Prostate gland (tissue), 2 donors: ENCODE data around the gene SIX5. TPM values are rescaled to one million over a fixed set of nuclear protein-coding genes. Genes with fewer than 3 reads are reported as not detected.

Source experiments
- DNase-seq: peaks from one replicate; pipeline ENCODE4 v3.0.0-alpha.2; 2019; ENCODE audit warnings: low spot score
- H3K27ac ChIP-seq, 2 donors: fragments of 200-600 bp; sonication (generic); 2 replicates each; pipeline ENCODE4 v1.5.1; 2017 to 2019
- H3K27me3 ChIP-seq: fragments of 200-600 bp; sonication (generic); replicated peaks from 2 replicates; pipeline ENCODE4 v1.5.1; 2019; ENCODE audit not compliant: insufficient read depth
- H3K36me3 ChIP-seq, 2 donors: fragments of 200-600 bp; sonication (generic); 1 replicate in 1 of 2; 2 replicates in 1 of 2; pipeline versions ENCODE4 v1.5.1 to v1.8.1; 2017 to 2019
- H3K4me1 ChIP-seq: fragments of 200-600 bp; sonication (generic); replicated peaks from 2 replicates; pipeline ENCODE4 v1.5.1; 2019
- H3K4me3 ChIP-seq, 2 donors: fragments of 200-600 bp; sonication (generic); 2 replicates each; pipeline ENCODE4 v1.5.1; 2017 to 2019
- H3K9me3 ChIP-seq: fragments of 200-600 bp; sonication (generic); 2 replicates; pipeline ENCODE4 v1.5.1; 2017
- CTCF ChIP-seq, 4 experiments: fragments of 200-600 bp in 2 of 4; fragments of 450-650 bp in 2 of 4; sonication (generic) in 2 of 4; IDR thresholded peaks; 1 replicate in 3 of 4; 2 replicates in 1 of 4; pipeline ENCODE4 v1.5.1; 2016 to 2019; ENCODE audit warnings: antibody characterized with exemption in 4 of 4, mild to moderate bottlenecking in 2 of 4, moderate library complexity in 2 of 4
- POLR2A ChIP-seq: fragments of 450-650 bp; IDR thresholded peaks from one replicate; pipeline ENCODE4 v1.6.1; 2016; ENCODE audit warnings: antibody characterized with exemption, mild to moderate bottlenecking
- POLR2AphosphoS5 ChIP-seq: sonication (generic); formaldehyde crosslinking; IDR thresholded peaks from one replicate; pipeline ENCODE4 v1.6.1; 2017; ENCODE audit warnings: antibody characterized with exemption
- WGBS: methylation state at CpG from one replicate; pipeline ENCODE4 v1.1.5; 2018; 5-methylcytosine and 5-hydroxymethylcytosine counted together
- intact Hi-C: fragments of 100-400 bp; cut with DNase I; formaldehyde crosslinking; loops from one replicate; pipeline ENCODE4 v1.14.2; 2022
- total RNA-seq, 2 donors: library from RNA; depleted of rRNA; stranded (reverse); fragments of >200 nt; gene quantifications; one replicate each; pipeline ENCODE4 v1.1.0, GENCODE V29; 2016

The SIX5 gene
- total RNA-seq, 2 donors from 2014 or later = 33.7 to 37.5 TPM

GRCh38 chr19:45742969-45743368, 26.1 kb downstream of the SIX5 start:
- no peaks in the 10 kb centered on the region for H3K27me3 ChIP-seq
- no peaks in the 10 kb centered on the region for H3K9me3 ChIP-seq
- peak; percentile 87 for DNase-seq
- H3K4me1 ChIP-seq = no peaks in the 10 kb centered on the region
- intact Hi-C loops = no loop called here
- no peaks in the 10 kb centered on the region for H3K36me3 ChIP-seq
- 22% methylated on average over 4 of the region's 4 CpGs for WGBS
- TF ChIP-seq POLR2A (no peak), POLR2AphosphoS5 (peak; percentile 97)
- no peak overlapping the region for H3K4me3 ChIP-seq
- peak overlapping the region; percentile 35 to 73 for H3K27ac ChIP-seq

GRCh38 chr19:45739498-45740439, 29.3 kb downstream of the SIX5 start:
- no peak overlapping the region for H3K4me3 ChIP-seq
- H3K36me3 ChIP-seq = no peaks in the 10 kb centered on the region
- no peaks in the 10 kb centered on the region for H3K27me3 ChIP-seq
- TF ChIP-seq CTCF (IDR thresholded peaks at IDR 0.05) (no peak), POLR2A (no peak), POLR2AphosphoS5 (no peak)
- DNase-seq = no peak
- intact Hi-C loops = no loop called here
- H3K27ac ChIP-seq = no peak overlapping the region
- 88% methylated on average over 10 of the region's 10 CpGs for WGBS
- H3K9me3 ChIP-seq = no peaks in the 10 kb centered on the region
- H3K4me1 ChIP-seq = no peaks in the 10 kb centered on the region

GRCh38 chr19:45733160-45733810, 35.8 kb downstream of the SIX5 start, which contains the start of gene MEIOSIN:
TSS of gene MEIOSIN (plus strand) at chr19:45733439. CDS start at chr19:45735377, 1,938 bp downstream.
- H3K36me3 ChIP-seq = no peaks in the 10 kb centered on the region
- intact Hi-C loops = no loop called here
- DNase-seq = no peak
- no peak for TF ChIP-seq POLR2AphosphoS5
- no peak for TF ChIP-seq CTCF (IDR thresholded peaks at IDR 0.05)
- no peaks in the 10 kb centered on the region for H3K9me3 ChIP-seq
- H3K27me3 ChIP-seq = no peaks in the 10 kb centered on the region
- no peak within 1 kb of the TSS for H3K27ac ChIP-seq
- peaks cover 3% of the 10 kb centered on the region for H3K4me1 ChIP-seq
- H3K4me3 ChIP-seq = no peak within 1 kb of the TSS
- WGBS = 91% methylated on average over 59 of the region's 59 CpGs

GRCh38 chr19:45730368-45731288, 38.4 kb downstream of the SIX5 start, which contains the start of gene FBXO46:
TSS of gene FBXO46 (minus strand) at chr19:45730896. CDS start at chr19:45713495, 17,401 bp downstream.
- Histone ChIP-seq H3K27ac (peak within 1 kb of the TSS; percentile 77 to 80), H3K4me3 (peak within 1 kb of the TSS; percentile 69 to 79), H3K4me1 (peaks cover 3% of the 10 kb centered on the region), H3K27me3 (no peaks in the 10 kb centered on the region), H3K36me3 (no peaks in the 10 kb centered on the region), H3K9me3 (no peaks in the 10 kb centered on the region)
- DNase-seq = peak; percentile 98
- intact Hi-C loops = no loop called here
- 1% methylated on average over 48 of the region's 48 CpGs for WGBS
- TF ChIP-seq CTCF (IDR thresholded peaks at IDR 0.05) (peak in 2 of 4 experiments; percentile 21 to 31), POLR2A (peak; percentile 88), POLR2AphosphoS5 (peak; percentile 100)
